OCI-LY3 (cell line): Measurements from ENCODE around the gene PTGR3.

Experiments used
- H2AFZ ChIP-seq: fragments of 200-600, 300-600 bp; shearing (Covaris generic); 2 replicates; pipeline ENCODE4 v1.6.0; 2014; ENCODE audit warnings: antibody characterized with exemption, low read depth, low read length
- H3K27ac ChIP-seq: fragments of 200-600, 300-600 bp; sonication (generic); 2 replicates; pipeline ENCODE4 v1.5.1; 2014; ENCODE audit warnings: mild to moderate bottlenecking, low read length, moderate library complexity, mixed read lengths
- H3K27me3 ChIP-seq: fragments of 200-600, 300-600 bp; sonication (generic); 2 replicates; pipeline ENCODE4 v1.6.1; 2014; ENCODE audit warnings: low read depth, low read length, mixed read lengths
- H3K36me3 ChIP-seq: fragments of 200-600, 300-600 bp; sonication (generic); replicated peaks from 2 replicates; pipeline ENCODE3; 2014; ENCODE audit warnings: low read depth, low read length, mixed read lengths
- H3K4me1 ChIP-seq: fragments of 300-600, 200-600 bp; sonication (generic); 2 replicates; pipeline ENCODE4 v1.6.1; 2014; ENCODE audit warnings: low read length, mixed read lengths
- H3K4me2 ChIP-seq: fragments of 200-600, 300-600 bp; sonication (generic); 2 replicates; pipeline ENCODE4 v1.6.1; 2014; ENCODE audit warnings: low read length, mixed read lengths
- H3K4me3 ChIP-seq: fragments of 300-600, 200-600 bp; sonication (generic); 2 replicates; pipeline ENCODE4 v1.5.1; 2014; ENCODE audit warnings: antibody characterized with exemption, mild to moderate bottlenecking, low read length, moderate library complexity
- H3K79me2 ChIP-seq: fragments of 300-600, 200-600 bp; shearing (Covaris generic); 2 replicates; pipeline ENCODE4 v1.6.1; 2014; ENCODE audit warnings: mild to moderate bottlenecking, low read length, mixed read lengths
- H3K9ac ChIP-seq: fragments of 300-600, 200-600 bp; shearing (Covaris generic); 2 replicates; pipeline ENCODE4 v1.6.0; 2014; ENCODE audit warnings: mild to moderate bottlenecking, low read length, moderate library complexity
- H3K9me3 ChIP-seq: fragments of 200-600, 300-600 bp; shearing (Covaris generic); 2 replicates; pipeline ENCODE4 v1.6.1; 2014; ENCODE audit warnings: low read length, mixed read lengths; ENCODE audit not compliant: insufficient read depth
- H4K20me1 ChIP-seq: fragments of 200-600, 300-600 bp; sonication (generic); 2 replicates; pipeline ENCODE4 v1.6.1; 2016; ENCODE audit warnings: low read length, mixed read lengths; ENCODE audit not compliant: insufficient read depth
- EZH2phosphoT487 ChIP-seq: fragments of 200-600 bp; shearing (Covaris generic); IDR thresholded peaks from 2 replicates; pipeline ENCODE4 v1.6.1; 2018; ENCODE audit warnings: antibody characterized with exemption, mixed run types, low read depth
- TF ChIP-seq, protein P1 (sequence below): fragments of 200-600, 300-600 bp; sonication (generic); IDR thresholded peaks from 2 replicates; pipeline ENCODE4 v1.5.1; 2014; ENCODE audit warnings: antibody characterized with exemption, low read length, low read depth

PTGR3 gene

DNA sequence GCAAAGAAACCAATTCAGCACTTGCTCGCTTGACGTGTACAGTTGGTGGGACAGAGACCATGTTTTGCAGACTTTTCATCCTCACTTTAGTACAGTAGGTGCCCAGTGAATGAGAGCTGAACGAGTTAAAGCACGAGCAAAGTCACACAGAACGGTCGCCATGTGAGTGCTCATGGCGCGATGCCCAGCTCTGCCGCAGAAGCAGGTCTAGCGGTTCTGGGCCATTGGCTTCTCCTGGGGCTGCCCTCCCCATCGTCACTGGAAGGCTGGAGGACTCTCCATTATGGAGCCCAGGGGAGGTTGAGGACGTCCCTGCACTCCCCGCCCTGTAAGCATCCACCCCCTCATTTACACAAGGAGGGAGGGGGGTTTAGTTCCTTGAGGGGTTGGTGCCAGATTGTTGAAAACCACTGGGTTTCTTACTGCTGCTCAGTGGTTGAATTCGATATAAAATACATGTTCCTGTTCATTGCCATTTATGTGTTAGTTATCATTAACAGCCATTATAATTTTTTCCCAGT is 24.9 kb downstream of the PTGR3 start:
- H3K4me2 ChIP-seq = no peak overlapping the region
- H3K4me3 ChIP-seq = no peak overlapping the region
- peaks cover 5% of the 10 kb centered on the region; the same call in 1 of the 2 replicates for H3K27me3 ChIP-seq
- no peak overlapping the region for H2AFZ ChIP-seq
- no peaks in the 10 kb centered on the region; the same call in 1 of the 2 replicates for H3K9me3 ChIP-seq
- no peaks in the 10 kb centered on the region for H4K20me1 ChIP-seq
- no peaks in the 10 kb centered on the region for H3K79me2 ChIP-seq
- H3K36me3 ChIP-seq = no peaks in the 10 kb centered on the region
- H3K27ac ChIP-seq = no peak overlapping the region
- TF ChIP-seq, protein P1, sequence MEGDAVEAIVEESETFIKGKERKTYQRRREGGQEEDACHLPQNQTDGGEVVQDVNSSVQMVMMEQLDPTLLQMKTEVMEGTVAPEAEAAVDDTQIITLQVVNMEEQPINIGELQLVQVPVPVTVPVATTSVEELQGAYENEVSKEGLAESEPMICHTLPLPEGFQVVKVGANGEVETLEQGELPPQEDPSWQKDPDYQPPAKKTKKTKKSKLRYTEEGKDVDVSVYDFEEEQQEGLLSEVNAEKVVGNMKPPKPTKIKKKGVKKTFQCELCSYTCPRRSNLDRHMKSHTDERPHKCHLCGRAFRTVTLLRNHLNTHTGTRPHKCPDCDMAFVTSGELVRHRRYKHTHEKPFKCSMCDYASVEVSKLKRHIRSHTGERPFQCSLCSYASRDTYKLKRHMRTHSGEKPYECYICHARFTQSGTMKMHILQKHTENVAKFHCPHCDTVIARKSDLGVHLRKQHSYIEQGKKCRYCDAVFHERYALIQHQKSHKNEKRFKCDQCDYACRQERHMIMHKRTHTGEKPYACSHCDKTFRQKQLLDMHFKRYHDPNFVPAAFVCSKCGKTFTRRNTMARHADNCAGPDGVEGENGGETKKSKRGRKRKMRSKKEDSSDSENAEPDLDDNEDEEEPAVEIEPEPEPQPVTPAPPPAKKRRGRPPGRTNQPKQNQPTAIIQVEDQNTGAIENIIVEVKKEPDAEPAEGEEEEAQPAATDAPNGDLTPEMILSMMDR = no peak
- TF ChIP-seq EZH2phosphoT487 = no peak
- no peak overlapping the region for H3K9ac ChIP-seq
- no peaks in the 10 kb centered on the region for H3K4me1 ChIP-seq

DNA sequence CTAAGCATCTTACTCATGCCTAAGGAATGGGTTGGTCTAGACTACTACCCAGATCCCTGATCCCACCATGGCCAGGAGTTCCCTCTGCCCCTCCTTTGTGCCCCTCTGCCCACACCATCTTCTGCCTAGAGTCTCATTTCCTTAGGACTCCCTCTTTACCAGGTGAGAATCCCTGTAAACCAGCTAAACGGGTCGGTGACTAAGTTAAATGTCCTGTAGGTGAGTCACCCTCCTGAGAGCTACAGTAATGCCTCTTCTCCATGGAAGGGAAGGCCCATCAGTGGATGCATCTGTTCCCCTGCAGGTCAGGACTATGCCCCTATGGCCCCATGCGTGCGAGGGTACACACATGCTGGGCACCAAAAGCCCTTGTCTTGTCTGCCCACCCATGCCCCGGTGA is 25.4 kb downstream of the PTGR3 start:
- Histone ChIP-seq H4K20me1 (no peaks in the 10 kb centered on the region), H3K27ac (no peak overlapping the region), H3K9ac (no peak overlapping the region), H3K27me3 (peaks cover 5% of the 10 kb centered on the region; the same call in 1 of the 2 replicates), H3K4me3 (no peak overlapping the region), H3K4me1 (no peaks in the 10 kb centered on the region), H3K36me3 (no peaks in the 10 kb centered on the region), H2AFZ (no peak overlapping the region), H3K79me2 (no peaks in the 10 kb centered on the region), H3K4me2 (no peak overlapping the region), H3K9me3 (no peaks in the 10 kb centered on the region; the same call in 1 of the 2 replicates)
- no peak for TF ChIP-seq EZH2phosphoT487
- TF ChIP-seq, protein P1 = no peak

DNA sequence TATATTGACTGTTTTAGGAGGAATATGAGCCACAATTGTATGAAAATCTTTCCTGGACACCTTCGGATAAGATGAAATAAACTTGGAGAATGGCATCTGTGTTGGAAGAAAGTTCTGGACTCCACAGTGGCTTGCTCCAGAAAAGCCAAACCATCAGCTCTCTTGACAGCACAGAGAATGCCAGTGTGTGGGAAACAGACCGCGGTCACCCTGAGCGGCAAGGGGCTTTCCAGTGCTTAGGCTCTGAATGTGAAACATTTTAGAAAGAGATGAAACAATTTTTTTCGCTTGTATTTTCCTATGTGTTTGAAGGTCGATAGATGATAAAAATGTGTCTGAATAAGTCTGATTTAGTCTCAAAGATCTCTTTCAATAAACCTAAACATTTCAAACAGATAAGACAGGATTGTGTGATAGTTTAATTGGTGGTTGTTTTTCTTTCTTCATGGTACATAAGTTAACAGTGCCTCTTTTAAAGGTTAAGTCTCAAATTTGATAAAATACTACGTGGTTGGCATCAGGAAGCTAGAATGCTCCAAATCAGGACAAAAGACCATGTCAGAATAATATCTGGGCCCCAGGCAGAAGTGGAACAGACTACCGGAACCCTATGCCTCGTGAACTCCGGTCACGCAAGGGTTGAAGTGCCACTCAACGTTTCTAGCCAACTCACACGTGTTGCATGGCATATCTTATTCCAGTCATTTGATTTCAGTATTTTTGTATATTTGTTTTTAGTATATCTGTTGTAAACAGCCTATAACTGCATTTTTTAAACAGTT is 28.9 kb downstream of the PTGR3 start:
- Histone ChIP-seq H3K4me2 (no peak overlapping the region), H4K20me1 (no peaks in the 10 kb centered on the region), H3K9me3 (no peaks in the 10 kb centered on the region; the same call in 1 of the 2 replicates), H3K79me2 (no peaks in the 10 kb centered on the region), H3K4me1 (no peaks in the 10 kb centered on the region), H3K27ac (no peak overlapping the region), H3K4me3 (no peak overlapping the region), H3K36me3 (no peaks in the 10 kb centered on the region), H3K27me3 (peaks cover 5% of the 10 kb centered on the region; the same call in 1 of the 2 replicates), H2AFZ (no peak overlapping the region), H3K9ac (no peak overlapping the region)
- TF ChIP-seq EZH2phosphoT487 = no peak
- TF ChIP-seq, protein P1 = no peak

DNA sequence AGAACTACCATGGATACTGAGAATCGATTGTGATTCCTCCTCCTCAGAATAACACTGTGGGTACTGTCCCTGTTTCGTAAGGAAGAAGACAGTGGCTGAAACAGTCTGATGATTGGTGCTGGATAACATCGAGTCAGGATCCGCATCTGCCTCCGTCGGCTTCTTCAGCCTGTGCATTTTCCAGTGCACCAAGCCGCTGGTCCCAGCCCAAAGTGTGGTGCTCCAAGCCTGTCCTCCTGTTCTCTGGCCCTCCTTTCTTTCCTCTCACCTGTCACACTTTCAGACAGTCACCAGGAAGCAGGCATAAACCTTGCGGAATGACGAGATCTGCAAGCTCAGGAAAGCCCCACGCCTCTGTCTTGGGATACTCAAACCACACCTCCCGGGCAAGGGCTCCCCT is 30.6 kb downstream of the PTGR3 start:
- H3K9ac ChIP-seq = no peak overlapping the region
- TF ChIP-seq, protein P1 = no peak
- no peak for TF ChIP-seq EZH2phosphoT487
- H3K4me2 ChIP-seq = no peak overlapping the region
- H3K4me1 ChIP-seq = peaks cover 14% of the 10 kb centered on the region
- peaks cover 5% of the 10 kb centered on the region; the same call in 1 of the 2 replicates for H3K27me3 ChIP-seq
- H3K9me3 ChIP-seq = no peaks in the 10 kb centered on the region; the same call in 1 of the 2 replicates
- H2AFZ ChIP-seq = no peak overlapping the region
- H4K20me1 ChIP-seq = no peaks in the 10 kb centered on the region
- H3K79me2 ChIP-seq = no peaks in the 10 kb centered on the region
- no peak overlapping the region for H3K4me3 ChIP-seq
- no peaks in the 10 kb centered on the region for H3K36me3 ChIP-seq
- H3K27ac ChIP-seq = no peak overlapping the region
